Smooth muscle cell (in vitro differentiated cells): ENCODE data around the gene SLC25A24. TPM values are rescaled to one million over a fixed set of nuclear protein-coding genes. Genes with fewer than 3 reads are reported as not detected.
"Not testable (repeated sequence)": the region's sequence is repeated elsewhere in the genome, so short reads cannot be mapped to it uniquely, and the experiment has no call there.

ENCODE experiments used
- DNase-seq: peaks from one replicate; lab custom pipeline; 2025; ENCODE audit not compliant: unreplicated experiment; lab: John Stamatoyannopoulos, UW
- H2AFZ ChIP-seq: fragments of 200-600 bp; sonication (generic); 2 replicates; pipeline ENCODE4 v1.6.0; 2016; ENCODE audit warnings: antibody characterized with exemption, low read depth, mild to moderate bottlenecking
- H3F3A ChIP-seq: fragments of 200-600 bp; sonication (generic); 2 replicates; pipeline ENCODE4 v1.6.0; 2017; ENCODE audit warnings: antibody characterized with exemption, low read depth
- H3K27ac ChIP-seq: fragments of 200-600 bp; sonication (generic); 2 replicates; pipeline ENCODE4 v1.5.1; 2016; ENCODE audit warnings: low read depth, mild to moderate bottlenecking
- H3K27me3 ChIP-seq: fragments of 200-600 bp; sonication (generic); 2 replicates; pipeline ENCODE4 v1.6.1; 2016; ENCODE audit warnings: low read depth, mild to moderate bottlenecking
- H3K36me3 ChIP-seq: fragments of 200-600 bp; sonication (generic); 2 replicates; pipeline ENCODE4 v1.5.1; 2016; ENCODE audit warnings: low read depth
- H3K4me1 ChIP-seq: fragments of 200-600 bp; sonication (generic); 2 replicates; pipeline ENCODE4 v1.5.1; 2016; ENCODE audit warnings: low read depth
- H3K4me2 ChIP-seq: fragments of 200-600 bp; sonication (generic); 2 replicates; pipeline ENCODE4 v1.6.0; 2016; ENCODE audit warnings: mild to moderate bottlenecking
- H3K4me3 ChIP-seq: fragments of 200-600 bp; sonication (generic); 2 replicates; pipeline ENCODE4 v1.5.1; 2016; ENCODE audit warnings: mild to moderate bottlenecking
- H3K79me2 ChIP-seq: fragments of 200-600 bp; sonication (generic); 2 replicates; pipeline ENCODE4 v1.6.0; 2016; ENCODE audit warnings: low read depth, mild to moderate bottlenecking
- H3K9ac ChIP-seq: fragments of 200-600 bp; sonication (generic); 2 replicates; pipeline ENCODE4 v1.6.0; 2016; ENCODE audit warnings: low read depth
- H3K9me3 ChIP-seq: fragments of 200-600 bp; sonication (generic); replicated peaks from 2 replicates; pipeline ENCODE4 v1.5.1; 2016; ENCODE audit warnings: low read depth
- H4K20me1 ChIP-seq: fragments of 200-600 bp; sonication (generic); 2 replicates; pipeline ENCODE4 v1.6.0; 2016; ENCODE audit warnings: low read depth
- WGBS: methylation state at CpG from one replicate; pipeline ENCODE4 v1.1.7; 2016; ENCODE audit warnings: low lambda C conversion rate; 5-methylcytosine and 5-hydroxymethylcytosine counted together
- polyA plus RNA-seq: library from polyadenylated mRNA; unstranded; fragments of >200 nt; fragmentation: Nextera tagmentation; extraction: Ambion mirVana; gene quantifications from 2 replicates; pipeline ENCODE4 v1.2.1, GENCODE V29; 2016
- total RNA-seq: library from RNA; depleted of rRNA; stranded (reverse); fragments of >200 nt; gene quantifications from 2 replicates; pipeline ENCODE4 v1.2.3, GENCODE V29; 2014
- TF ChIP-seq, protein P1 (sequence below): fragments of 200-600 bp; sonication (generic); IDR thresholded peaks from 2 replicates; pipeline ENCODE4 v1.5.1; 2017; ENCODE audit warnings: borderline replicate concordance, mild to moderate bottlenecking, antibody characterized with exemption; ENCODE audit not compliant: insufficient read depth, poor library complexity, severe bottlenecking

Gene SLC25A24
- total RNA-seq: 69.9 and 83.0 TPM in 2 replicates
- 24.5 and 30.8 TPM in 2 replicates for polyA plus RNA-seq

- Histone ChIP-seq H3F3A (peaks cover 6% of the 10 kb centered on the region), H4K20me1 (peaks cover 25% of the 10 kb centered on the region), H3K27me3 (no peaks in the 10 kb centered on the region), H3K79me2 (peaks cover 49% of the 10 kb centered on the region), H2AFZ (peak within 1 kb of the TSS; percentile 99), H3K9me3 (no peaks in the 10 kb centered on the region), H3K4me1 (peaks cover 8% of the 10 kb centered on the region), H3K4me2 (peak within 1 kb of the TSS; percentile 84), H3K9ac (peak within 1 kb of the TSS; percentile 56), H3K36me3 (peaks cover 6% of the 10 kb centered on the region), H3K4me3 (peak within 1 kb of the TSS; percentile 98), H3K27ac (peak within 1 kb of the TSS; percentile 61)
- WGBS: under 1% methylated on average over 91 of the region's 97 CpGs
- TF ChIP-seq, protein P1, sequence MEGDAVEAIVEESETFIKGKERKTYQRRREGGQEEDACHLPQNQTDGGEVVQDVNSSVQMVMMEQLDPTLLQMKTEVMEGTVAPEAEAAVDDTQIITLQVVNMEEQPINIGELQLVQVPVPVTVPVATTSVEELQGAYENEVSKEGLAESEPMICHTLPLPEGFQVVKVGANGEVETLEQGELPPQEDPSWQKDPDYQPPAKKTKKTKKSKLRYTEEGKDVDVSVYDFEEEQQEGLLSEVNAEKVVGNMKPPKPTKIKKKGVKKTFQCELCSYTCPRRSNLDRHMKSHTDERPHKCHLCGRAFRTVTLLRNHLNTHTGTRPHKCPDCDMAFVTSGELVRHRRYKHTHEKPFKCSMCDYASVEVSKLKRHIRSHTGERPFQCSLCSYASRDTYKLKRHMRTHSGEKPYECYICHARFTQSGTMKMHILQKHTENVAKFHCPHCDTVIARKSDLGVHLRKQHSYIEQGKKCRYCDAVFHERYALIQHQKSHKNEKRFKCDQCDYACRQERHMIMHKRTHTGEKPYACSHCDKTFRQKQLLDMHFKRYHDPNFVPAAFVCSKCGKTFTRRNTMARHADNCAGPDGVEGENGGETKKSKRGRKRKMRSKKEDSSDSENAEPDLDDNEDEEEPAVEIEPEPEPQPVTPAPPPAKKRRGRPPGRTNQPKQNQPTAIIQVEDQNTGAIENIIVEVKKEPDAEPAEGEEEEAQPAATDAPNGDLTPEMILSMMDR: no peak
- peak; percentile 82 for DNase-seq
These were observed at the start of gene SLC25A24 for GRCh38 chr1:108199781-108200686. Gene SLC25A24, minus strand, starts transcription at chr1:108200343. Its CDS starts 205 bp downstream, at chr1:108200138.

- no CpG with 5 or more reads among the region's 3 CpGs for WGBS
- not testable (repeated sequence) for H4K20me1 ChIP-seq, H3K27me3 ChIP-seq, DNase-seq, H3K9ac ChIP-seq, H3K4me1 ChIP-seq, H3K79me2 ChIP-seq, H3K4me2 ChIP-seq, H2AFZ ChIP-seq, H3K4me3 ChIP-seq, H3F3A ChIP-seq, H3K36me3 ChIP-seq, H3K27ac ChIP-seq, H3K9me3 ChIP-seq
These were observed 43.8 kb upstream of the SLC25A24 start, which contains the start of gene NBPF4 for GRCh38 chr1:108243976-108244375. Gene NBPF4, minus strand, starts transcription at chr1:108244076. Its CDS starts 315 bp downstream, at chr1:108243761.

DNA sequence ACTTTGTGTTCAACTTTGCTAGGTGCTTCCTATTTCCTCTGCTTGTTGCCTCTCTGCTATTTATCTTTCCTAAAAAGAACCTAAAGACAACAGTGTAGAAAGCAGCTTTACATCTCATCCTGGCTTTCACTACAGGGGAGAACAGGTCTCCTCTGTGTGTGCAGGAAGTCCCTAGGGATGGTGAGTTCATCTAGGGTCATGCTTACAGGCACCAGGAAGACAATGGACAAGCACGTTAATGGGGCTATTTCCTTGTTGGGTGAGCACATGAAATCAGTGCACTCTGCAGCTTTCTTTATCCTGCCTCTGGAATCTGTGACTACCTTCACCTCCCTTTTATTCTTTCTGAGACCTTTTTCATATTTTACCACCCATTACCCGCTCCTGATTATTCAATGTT, 39.3 kb upstream of the SLC25A24 start:
- no CpG with 5 or more reads among the region's 2 CpGs for WGBS
- not testable (repeated sequence) for H3F3A ChIP-seq

GRCh38 chr1:108235308-108235707, 35.2 kb upstream of the SLC25A24 start:
- not testable (repeated sequence) for H3K4me3 ChIP-seq, H4K20me1 ChIP-seq, H3K27me3 ChIP-seq

More for the DNA sequence above, 39.3 kb upstream of the SLC25A24 start:
- not testable (repeated sequence) for H4K20me1 ChIP-seq, H3K79me2 ChIP-seq, H3K4me1 ChIP-seq, H3K36me3 ChIP-seq, H3K27me3 ChIP-seq, H3K27ac ChIP-seq, H3K4me3 ChIP-seq, H3K9ac ChIP-seq, DNase-seq, H3K9me3 ChIP-seq, H2AFZ ChIP-seq, H3K4me2 ChIP-seq

GRCh38 chr1:108232183-108232582, 32.0 kb upstream of the SLC25A24 start:
- not testable (repeated sequence) for H3K27me3 ChIP-seq, H4K20me1 ChIP-seq, H3K9me3 ChIP-seq, H3K79me2 ChIP-seq, DNase-seq, H3F3A ChIP-seq, H3K27ac ChIP-seq, H3K9ac ChIP-seq, H3K4me3 ChIP-seq, H3K36me3 ChIP-seq, H3K4me1 ChIP-seq, H3K4me2 ChIP-seq, H2AFZ ChIP-seq
- WGBS: no CpG with 5 or more reads among the region's 3 CpGs

More at GRCh38 chr1:108235308-108235707, 35.2 kb upstream of the SLC25A24 start:
- WGBS: no CpG with 5 or more reads among the region's 2 CpGs
- H3F3A ChIP-seq, DNase-seq, H3K79me2 ChIP-seq, H3K4me1 ChIP-seq, H3K9ac ChIP-seq, H3K36me3 ChIP-seq, H3K4me2 ChIP-seq, H2AFZ ChIP-seq, H3K27ac ChIP-seq, H3K9me3 ChIP-seq: not testable (repeated sequence)

GRCh38 chr1:108229976-108230375, 29.8 kb upstream of the SLC25A24 start:
- H3K27me3 ChIP-seq, H3K4me2 ChIP-seq, H3K27ac ChIP-seq, H3K36me3 ChIP-seq, H3K9ac ChIP-seq, H2AFZ ChIP-seq, H3K9me3 ChIP-seq, H3K79me2 ChIP-seq, DNase-seq, H3K4me3 ChIP-seq, H4K20me1 ChIP-seq, H3F3A ChIP-seq, H3K4me1 ChIP-seq: not testable (repeated sequence)
- no CpG with 5 or more reads among the region's 3 CpGs for WGBS

DNA sequence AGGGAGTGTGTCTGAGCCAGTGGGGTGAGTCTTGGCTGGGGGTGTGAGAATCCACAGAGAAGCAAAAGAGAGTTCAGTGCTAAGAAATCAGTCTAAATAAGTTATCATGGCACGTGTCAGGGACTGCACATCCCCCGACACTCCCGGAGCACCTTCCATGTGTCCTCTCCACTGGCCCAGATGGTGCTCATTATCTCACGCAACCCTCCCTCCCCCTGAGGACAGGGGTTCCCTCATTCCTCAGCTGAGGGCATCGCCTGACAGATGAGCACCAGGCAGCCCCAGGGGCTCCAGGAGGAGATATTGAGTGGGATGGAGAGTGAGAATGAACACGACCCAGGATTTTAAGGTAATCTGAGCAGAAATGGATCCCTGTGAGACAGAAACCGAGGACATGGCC, 27.6 kb upstream of the SLC25A24 start:
- not testable (repeated sequence) for H3K4me3 ChIP-seq, H3K27ac ChIP-seq, H3K4me2 ChIP-seq, H3K4me1 ChIP-seq, DNase-seq, H3K79me2 ChIP-seq, H3F3A ChIP-seq, H3K27me3 ChIP-seq, H3K36me3 ChIP-seq, H4K20me1 ChIP-seq, H2AFZ ChIP-seq, H3K9ac ChIP-seq, H3K9me3 ChIP-seq
- no CpG with 5 or more reads among the region's 7 CpGs for WGBS
